Measurements from ENCODE around the gene NYAP2. TPM values are rescaled to one million over a fixed set of nuclear protein-coding genes. Genes with fewer than 3 reads are reported as not detected.

The NYAP2 gene
- not detected for polyA plus RNA-seq (2013, experiment 1 of 2)
- not detected for polyA plus RNA-seq (2013, experiment 2 of 2)

- Histone ChIP-seq H4K91ac (ENCODE audit: low read depth, low read length, poor library complexity) (no peak within 1 kb of the TSS), H4K8ac (ENCODE audit: low read depth, low read length) (no peak within 1 kb of the TSS), H2AFZ (ENCODE audit: low read length) (no peak within 1 kb of the TSS), H3K27ac (replicated peaks; ENCODE audit: low read length) (no peak within 1 kb of the TSS), H3K79me1 (ENCODE audit: low read depth, low read length) (no peaks in the 10 kb centered on the region), H3K27me3 (ENCODE audit: control insufficient read depth in 3 of 3, insufficient read depth in 3 of 3, low read depth in 1 of 3, low read length in 3 of 3) (no peaks in the 10 kb centered on the region), H2BK5ac (ENCODE audit: low read length) (no peak within 1 kb of the TSS), H3K9ac (ENCODE audit: low read depth, low read length, poor library complexity) (no peak within 1 kb of the TSS), H2BK120ac (ENCODE audit: low read depth, low read length) (no peak within 1 kb of the TSS), H3K23ac (ENCODE audit: low read depth, low read length, poor library complexity) (no peak within 1 kb of the TSS), H3K9me3 (replicated peaks in 1 of 2; ENCODE audit: control insufficient read depth in 2 of 2, insufficient read depth in 1 of 2, low read depth in 1 of 2, low read length in 2 of 2) (no peaks in the 10 kb centered on the region), H2BK12ac (ENCODE audit: low read length) (no peak within 1 kb of the TSS), H3K18ac (ENCODE audit: low read length) (no peak within 1 kb of the TSS), H2BK15ac (ENCODE audit: low read length) (no peak within 1 kb of the TSS), H3K4me1 (ENCODE audit: control insufficient read depth in 2 of 2, insufficient read depth in 1 of 2, low read depth in 1 of 2, low read length in 2 of 2) (peaks cover 0 to 2% of the 10 kb centered on the region in 2 donors), H3K4me3 (ENCODE audit: low read length in 2 of 2) (no peak within 1 kb of the TSS), H3K36me3 (replicated peaks in 1 of 2; ENCODE audit: control insufficient read depth in 2 of 2, insufficient read depth in 2 of 2, low read length in 2 of 2) (no peaks in the 10 kb centered on the region), H3K14ac (ENCODE audit: low read length) (no peak within 1 kb of the TSS), H3K4ac (ENCODE audit: low read length) (no peak within 1 kb of the TSS), H3K4me2 (ENCODE audit: insufficient read depth, low read length, poor library complexity, severe bottlenecking) (no peak within 1 kb of the TSS), H2AK5ac (ENCODE audit: low read depth, low read length) (no peak within 1 kb of the TSS)
- no peak for DNase-seq (ENCODE audit: low spot score)
- WGBS, 2 donors (ENCODE audit: extremely low coverage in 2 of 2, insufficient read length in 2 of 2, insufficient replicate concordance in 1 of 2), result no CpG with 5 or more reads among the region's 5 CpGs
Observed at GRCh38 chr2:225399504-225399903, at the start of gene NYAP2. NYAP2 (plus strand) TSS chr2:225399710; CDS start chr2:225408881, 9,171 bp downstream.

GRCh38 chr2:225353579-225354085, 45.9 kb upstream of the NYAP2 start:
- Histone ChIP-seq H3K4me3 (ENCODE audit: low read length in 2 of 2) (no peak overlapping the region), H3K36me3 (replicated peaks in 1 of 2; ENCODE audit: control insufficient read depth in 2 of 2, insufficient read depth in 2 of 2, low read length in 2 of 2) (no peaks in the 10 kb centered on the region), H3K9ac (ENCODE audit: low read depth, low read length, poor library complexity) (no peak overlapping the region), H3K23ac (ENCODE audit: low read depth, low read length, poor library complexity) (no peak overlapping the region), H2AK5ac (ENCODE audit: low read depth, low read length) (no peak overlapping the region), H4K91ac (ENCODE audit: low read depth, low read length, poor library complexity) (no peak overlapping the region), H3K4me2 (ENCODE audit: insufficient read depth, low read length, poor library complexity, severe bottlenecking) (no peak overlapping the region), H2BK120ac (ENCODE audit: low read depth, low read length) (no peak overlapping the region), H3K14ac (ENCODE audit: low read length) (no peak overlapping the region), H2AFZ (ENCODE audit: low read length) (no peak overlapping the region), H3K9me3 (replicated peaks in 1 of 2; ENCODE audit: control insufficient read depth in 2 of 2, insufficient read depth in 1 of 2, low read depth in 1 of 2, low read length in 2 of 2) (no peaks in the 10 kb centered on the region), H3K4ac (ENCODE audit: low read length) (no peak overlapping the region), H2BK5ac (ENCODE audit: low read length) (no peak overlapping the region), H2BK12ac (ENCODE audit: low read length) (no peak overlapping the region), H2BK15ac (ENCODE audit: low read length) (no peak overlapping the region), H3K18ac (ENCODE audit: low read length) (no peak overlapping the region), H3K27ac (replicated peaks; ENCODE audit: low read length) (no peak overlapping the region), H3K27me3 (ENCODE audit: control insufficient read depth in 3 of 3, insufficient read depth in 3 of 3, low read depth in 1 of 3, low read length in 3 of 3) (no peaks in the 10 kb centered on the region), H3K79me1 (ENCODE audit: low read depth, low read length) (no peaks in the 10 kb centered on the region), H4K8ac (ENCODE audit: low read depth, low read length) (no peak overlapping the region), H3K4me1 (ENCODE audit: control insufficient read depth in 2 of 2, insufficient read depth in 1 of 2, low read depth in 1 of 2, low read length in 2 of 2) (peaks cover 3 to 10% of the 10 kb centered on the region in 2 donors)
- no CpG with 5 or more reads among the region's 1 CpG for WGBS, 2 donors (ENCODE audit: extremely low coverage in 2 of 2, insufficient read length in 2 of 2, insufficient replicate concordance in 1 of 2)
- DNase-seq (ENCODE audit: low spot score), result no peak

DNA sequence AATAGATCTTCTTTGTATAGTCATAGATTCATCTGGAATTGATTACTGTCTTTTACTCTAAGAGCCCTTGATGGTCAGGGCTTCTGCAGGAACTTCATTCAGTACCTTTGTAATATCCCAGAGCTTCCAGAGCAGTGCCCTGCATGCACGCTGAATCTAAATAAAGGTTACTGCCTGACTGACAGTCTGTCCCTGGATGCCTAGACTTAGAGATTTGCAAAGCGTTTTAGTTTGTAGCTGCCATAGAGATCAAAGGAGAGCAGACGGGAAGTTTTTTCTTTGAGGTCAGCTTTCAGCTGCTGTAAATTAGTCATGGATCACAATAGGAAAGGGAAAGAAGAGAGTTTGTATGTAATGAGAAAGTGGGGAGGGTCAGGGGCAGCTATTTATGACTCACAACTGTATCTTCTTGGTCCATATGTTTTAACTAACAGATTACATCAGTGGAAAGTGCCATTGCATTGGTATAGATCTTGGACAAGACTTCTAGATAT, 45.2 kb upstream of the NYAP2 start:
- Histone ChIP-seq H3K27me3 (ENCODE audit: control insufficient read depth in 3 of 3, insufficient read depth in 3 of 3, low read depth in 1 of 3, low read length in 3 of 3) (no peaks in the 10 kb centered on the region), H4K8ac (ENCODE audit: low read depth, low read length) (no peak overlapping the region), H2BK5ac (ENCODE audit: low read length) (no peak overlapping the region), H3K4me3 (ENCODE audit: low read length in 2 of 2) (no peak overlapping the region), H3K23ac (ENCODE audit: low read depth, low read length, poor library complexity) (no peak overlapping the region), H3K36me3 (replicated peaks in 1 of 2; ENCODE audit: control insufficient read depth in 2 of 2, insufficient read depth in 2 of 2, low read length in 2 of 2) (no peaks in the 10 kb centered on the region), H2AFZ (ENCODE audit: low read length) (peak overlapping the region; percentile 60), H3K4me1 (ENCODE audit: control insufficient read depth in 2 of 2, insufficient read depth in 1 of 2, low read depth in 1 of 2, low read length in 2 of 2) (peaks cover 3 to 10% of the 10 kb centered on the region in 2 donors), H3K79me1 (ENCODE audit: low read depth, low read length) (no peaks in the 10 kb centered on the region), H3K27ac (replicated peaks; ENCODE audit: low read length) (no peak overlapping the region), H2BK12ac (ENCODE audit: low read length) (no peak overlapping the region), H4K91ac (ENCODE audit: low read depth, low read length, poor library complexity) (no peak overlapping the region), H2BK15ac (ENCODE audit: low read length) (no peak overlapping the region), H3K4ac (ENCODE audit: low read length) (no peak overlapping the region), H3K9me3 (replicated peaks in 1 of 2; ENCODE audit: control insufficient read depth in 2 of 2, insufficient read depth in 1 of 2, low read depth in 1 of 2, low read length in 2 of 2) (no peaks in the 10 kb centered on the region), H2BK120ac (ENCODE audit: low read depth, low read length) (no peak overlapping the region), H3K9ac (ENCODE audit: low read depth, low read length, poor library complexity) (no peak overlapping the region), H3K4me2 (ENCODE audit: insufficient read depth, low read length, poor library complexity, severe bottlenecking) (no peak overlapping the region), H2AK5ac (ENCODE audit: low read depth, low read length) (no peak overlapping the region), H3K14ac (ENCODE audit: low read length) (no peak overlapping the region), H3K18ac (ENCODE audit: low read length) (no peak overlapping the region)
- no peak for DNase-seq (ENCODE audit: low spot score)
- no CpG with 5 or more reads among the region's 3 CpGs for WGBS, 2 donors (ENCODE audit: extremely low coverage in 2 of 2, insufficient read length in 2 of 2, insufficient replicate concordance in 1 of 2)

GRCh38 chr2:225355788-225356187, 43.7 kb upstream of the NYAP2 start:
- Histone ChIP-seq H2BK15ac (ENCODE audit: low read length) (no peak overlapping the region), H2BK5ac (ENCODE audit: low read length) (no peak overlapping the region), H2AK5ac (ENCODE audit: low read depth, low read length) (no peak overlapping the region), H3K27ac (replicated peaks; ENCODE audit: low read length) (no peak overlapping the region), H3K9ac (ENCODE audit: low read depth, low read length, poor library complexity) (no peak overlapping the region), H3K4me2 (ENCODE audit: insufficient read depth, low read length, poor library complexity, severe bottlenecking) (no peak overlapping the region), H3K27me3 (ENCODE audit: control insufficient read depth in 3 of 3, insufficient read depth in 3 of 3, low read depth in 1 of 3, low read length in 3 of 3) (no peaks in the 10 kb centered on the region), H3K4me1 (ENCODE audit: control insufficient read depth in 2 of 2, insufficient read depth in 1 of 2, low read depth in 1 of 2, low read length in 2 of 2) (peaks cover 3 to 10% of the 10 kb centered on the region in 2 donors), H3K14ac (ENCODE audit: low read length) (no peak overlapping the region), H4K8ac (ENCODE audit: low read depth, low read length) (no peak overlapping the region), H3K79me1 (ENCODE audit: low read depth, low read length) (no peaks in the 10 kb centered on the region), H3K36me3 (replicated peaks in 1 of 2; ENCODE audit: control insufficient read depth in 2 of 2, insufficient read depth in 2 of 2, low read length in 2 of 2) (no peaks in the 10 kb centered on the region), H4K91ac (ENCODE audit: low read depth, low read length, poor library complexity) (no peak overlapping the region), H3K9me3 (replicated peaks in 1 of 2; ENCODE audit: control insufficient read depth in 2 of 2, insufficient read depth in 1 of 2, low read depth in 1 of 2, low read length in 2 of 2) (no peaks in the 10 kb centered on the region), H2BK120ac (ENCODE audit: low read depth, low read length) (no peak overlapping the region), H2BK12ac (ENCODE audit: low read length) (no peak overlapping the region), H3K4me3 (ENCODE audit: low read length in 2 of 2) (no peak overlapping the region), H3K23ac (ENCODE audit: low read depth, low read length, poor library complexity) (no peak overlapping the region), H3K18ac (ENCODE audit: low read length) (no peak overlapping the region), H2AFZ (ENCODE audit: low read length) (no peak overlapping the region), H3K4ac (ENCODE audit: low read length) (no peak overlapping the region)
- no peak for DNase-seq (ENCODE audit: low spot score)
- WGBS, 2 donors (ENCODE audit: extremely low coverage in 2 of 2, insufficient read length in 2 of 2, insufficient replicate concordance in 1 of 2), result no CpG with 5 or more reads among the region's 3 CpGs
